Activated CD4-positive, alpha-beta T cell treated with anti-CD3 and anti-CD28 coated beads, Interleukin-2, amount 10 ng/mL, durations not matched to agents 7 days and 5 days (primary cell): ENCODE measurements around the gene TMEM245. TPM values are rescaled to one million over a fixed set of nuclear protein-coding genes. Genes with fewer than 3 reads are reported as not detected.

Experiments
- CTCF ChIA-PET: fragments of 350-600 bp; sonication (Branson Sonifier 250); formaldehyde crosslinking; loops from one replicate; lab custom pipeline; 2021; ENCODE audit warnings: antibody characterized with exemption; lab: Charles Lee
- POLR2A ChIA-PET: fragments of 350-600 bp; sonication (Branson Sonifier 250); formaldehyde crosslinking; loops from one replicate; lab custom pipeline; 2021; ENCODE audit warnings: antibody characterized with exemption; lab: Charles Lee
- DNase-seq: peaks from one replicate; pipeline ENCODE4 v3.0.0-alpha.2; 2020
- H3K27ac Mint-ChIP-seq: one replicate; pipeline ENCODE4 v1.8.0; 2021; ENCODE audit warnings: mild to moderate bottlenecking, moderate library complexity, mixed read lengths
- H3K27me3 Mint-ChIP-seq: one replicate; pipeline ENCODE4 v1.8.0; 2021; ENCODE audit warnings: mixed read lengths
- H3K36me3 Mint-ChIP-seq: one replicate; pipeline ENCODE4 v1.8.0; 2021; ENCODE audit warnings: low read depth, mixed read lengths
- H3K4me1 Mint-ChIP-seq: one replicate; pipeline ENCODE4 v1.8.0; 2021; ENCODE audit warnings: mixed read lengths
- H3K4me3 Mint-ChIP-seq: one replicate; pipeline ENCODE4 v1.8.0; 2021; ENCODE audit warnings: mild to moderate bottlenecking, moderate library complexity, mixed read lengths
- H3K9me3 Mint-ChIP-seq: one replicate; pipeline ENCODE4 v1.8.0; 2021; ENCODE audit warnings: mixed read lengths
- total RNA-seq, 2 experiments: library from RNA; stranded (reverse); gene quantifications; one replicate each; pipeline ENCODE4 v1.2.3, GENCODE V29; 2021

TMEM245 gene
- total RNA-seq, 2 experiments from 2014 or later, result 30.6 to 34.7 TPM

DNA sequence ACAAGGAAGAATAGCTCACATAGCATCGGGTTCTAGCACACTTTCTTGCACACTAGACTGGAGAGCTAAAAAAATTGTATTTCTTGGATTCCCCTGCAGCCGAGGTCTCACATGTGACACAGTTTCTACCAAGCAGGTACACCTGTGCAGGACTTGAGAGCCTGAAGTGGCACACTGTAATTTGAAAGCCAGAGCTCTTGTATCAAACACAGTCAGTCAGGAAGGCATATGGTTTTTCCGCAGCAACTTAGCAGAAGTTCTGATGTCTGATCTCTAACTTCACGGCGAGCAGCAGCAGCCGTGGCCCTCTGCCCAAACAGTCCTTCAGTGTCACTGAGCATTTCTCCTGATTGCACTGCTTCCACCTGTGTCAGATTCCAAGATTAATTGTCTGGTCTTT, 25.5 kb downstream of the TMEM245 start:
- Mint-ChIP-seq H3K36me3 (peaks cover 77% of the 10 kb centered on the region), H3K4me3 (no peak overlapping the region), H3K27ac (no peak overlapping the region), H3K27me3 (no peaks in the 10 kb centered on the region), H3K9me3 (no peaks in the 10 kb centered on the region), H3K4me1 (peaks cover 61% of the 10 kb centered on the region)
- CTCF ChIA-PET, result no interaction called here
- POLR2A ChIA-PET, result no interaction called here
- DNase-seq, result no peak

DNA sequence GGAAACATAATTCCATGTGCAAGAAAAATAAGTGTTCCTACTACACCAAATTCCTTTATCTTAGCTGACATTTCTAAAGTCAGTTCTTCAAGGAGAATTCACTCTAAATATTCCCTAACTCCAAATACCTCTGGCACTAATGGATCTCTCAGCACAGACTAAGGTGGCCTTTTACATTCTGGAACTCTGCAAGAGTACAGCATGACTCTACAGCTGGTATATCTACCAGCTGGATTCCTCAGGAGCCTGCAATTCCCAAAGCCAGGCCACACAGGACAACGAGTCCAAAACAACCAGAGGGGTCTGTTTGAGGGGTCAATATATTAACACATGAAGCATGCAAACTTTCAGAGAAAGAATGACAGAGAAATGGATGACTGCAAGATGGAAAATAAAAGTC, 27.2 kb downstream of the TMEM245 start:
- CTCF ChIA-PET, result no interaction called here
- Mint-ChIP-seq H3K4me3 (no peak overlapping the region), H3K9me3 (no peaks in the 10 kb centered on the region), H3K27me3 (no peaks in the 10 kb centered on the region), H3K27ac (no peak overlapping the region), H3K36me3 (peaks cover 69% of the 10 kb centered on the region), H3K4me1 (peaks cover 44% of the 10 kb centered on the region)
- DNase-seq, result no peak
- POLR2A ChIA-PET, result no interaction called here

DNA sequence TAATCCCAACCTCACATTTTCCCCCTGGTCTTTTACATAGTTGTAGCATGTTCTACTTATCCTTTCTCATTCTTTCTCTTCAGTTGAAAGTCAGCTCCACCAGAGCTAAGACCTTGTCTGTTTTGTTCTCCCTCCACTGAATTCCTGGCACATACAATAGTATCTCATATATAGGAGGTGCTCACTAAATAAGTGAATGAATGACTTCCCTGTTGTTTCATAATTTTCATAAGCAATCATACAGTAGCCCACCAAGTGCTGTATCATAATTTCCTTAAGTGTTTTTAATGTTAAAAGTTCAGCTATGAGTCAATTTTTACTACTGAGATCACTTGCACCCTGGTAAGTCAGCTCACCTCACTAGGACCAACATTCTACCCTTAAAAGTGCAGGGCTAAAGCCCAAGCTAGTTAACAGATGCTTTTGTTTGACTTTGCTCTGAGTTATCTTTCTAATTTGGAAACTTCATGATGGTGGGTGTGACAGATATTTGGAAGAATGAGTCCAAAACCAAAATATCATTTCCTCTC, 27.6 kb downstream of the TMEM245 start:
- H3K27me3 Mint-ChIP-seq, result no peaks in the 10 kb centered on the region
- peaks cover 69% of the 10 kb centered on the region for H3K36me3 Mint-ChIP-seq
- peaks cover 40% of the 10 kb centered on the region for H3K4me1 Mint-ChIP-seq
- no peak overlapping the region for H3K4me3 Mint-ChIP-seq
- no peaks in the 10 kb centered on the region for H3K9me3 Mint-ChIP-seq
- ChIA-PET CTCF (no interaction called here), POLR2A (no interaction called here)
- H3K27ac Mint-ChIP-seq, result no peak overlapping the region
- DNase-seq, result no peak

DNA sequence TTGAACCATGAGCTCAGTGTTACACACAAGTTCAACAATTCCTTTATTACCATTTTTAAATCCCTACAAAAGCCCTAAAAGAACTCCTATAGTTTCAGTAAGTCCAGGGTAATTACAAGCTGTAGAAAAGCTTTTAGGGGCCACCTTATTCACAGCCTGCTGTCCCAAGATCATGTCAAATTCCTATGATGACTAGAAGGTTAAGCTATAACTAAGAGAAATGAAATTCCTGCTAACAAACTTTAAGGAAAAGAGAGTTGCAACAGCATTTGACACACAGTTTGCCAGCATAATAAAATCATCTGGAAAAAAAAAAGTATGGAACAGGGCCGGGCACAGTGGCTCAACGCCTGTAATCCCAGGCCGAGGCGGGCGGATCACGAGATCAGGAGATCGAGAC, 31.5 kb downstream of the TMEM245 start:
- peaks cover 8% of the 10 kb centered on the region for H3K4me1 Mint-ChIP-seq
- DNase-seq, result no peak
- no peaks in the 10 kb centered on the region for H3K9me3 Mint-ChIP-seq
- CTCF ChIA-PET, result interaction anchor here (0.8 to 0.9 kb wide), 2 partner anchors 15 to 35 kb away, joined by 3 read pairs; no protein-coding TSS in a partner anchor
- POLR2A ChIA-PET, result no interaction called here
- no peaks in the 10 kb centered on the region for H3K27me3 Mint-ChIP-seq
- H3K4me3 Mint-ChIP-seq, result no peak overlapping the region
- H3K36me3 Mint-ChIP-seq, result peaks cover 57% of the 10 kb centered on the region
- H3K27ac Mint-ChIP-seq, result no peak overlapping the region

DNA sequence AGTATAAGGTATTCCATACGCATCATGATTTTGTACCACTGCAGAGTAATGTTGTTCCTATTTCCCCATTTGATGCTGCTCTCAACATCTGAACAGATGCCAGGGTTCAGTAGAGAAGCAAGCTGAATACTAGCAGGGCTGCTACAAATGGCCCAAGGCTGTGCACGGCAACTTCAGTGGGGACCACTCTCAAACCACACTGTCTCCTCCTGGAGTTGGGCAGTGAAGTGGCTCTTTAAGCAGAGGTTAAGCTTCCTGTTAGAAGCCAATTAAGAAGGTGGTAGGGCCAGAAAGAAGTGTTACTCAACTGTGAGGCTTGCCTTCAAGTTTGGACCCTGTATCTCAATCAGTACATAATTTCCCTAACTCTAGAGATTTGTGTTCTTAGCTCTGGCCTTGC, 32.0 kb downstream of the TMEM245 start:
- H3K4me1 Mint-ChIP-seq, result peaks cover 6% of the 10 kb centered on the region
- CTCF ChIA-PET, result interaction anchor here (0.8 to 1.1 kb wide), 3 partner anchors 16 to 41 kb away, joined by 3 read pairs; no protein-coding TSS in a partner anchor
- no peak overlapping the region for H3K4me3 Mint-ChIP-seq
- peaks cover 56% of the 10 kb centered on the region for H3K36me3 Mint-ChIP-seq
- H3K9me3 Mint-ChIP-seq, result no peaks in the 10 kb centered on the region
- no peak for DNase-seq
- H3K27ac Mint-ChIP-seq, result no peak overlapping the region
- POLR2A ChIA-PET, result no interaction called here
- no peaks in the 10 kb centered on the region for H3K27me3 Mint-ChIP-seq

DNA sequence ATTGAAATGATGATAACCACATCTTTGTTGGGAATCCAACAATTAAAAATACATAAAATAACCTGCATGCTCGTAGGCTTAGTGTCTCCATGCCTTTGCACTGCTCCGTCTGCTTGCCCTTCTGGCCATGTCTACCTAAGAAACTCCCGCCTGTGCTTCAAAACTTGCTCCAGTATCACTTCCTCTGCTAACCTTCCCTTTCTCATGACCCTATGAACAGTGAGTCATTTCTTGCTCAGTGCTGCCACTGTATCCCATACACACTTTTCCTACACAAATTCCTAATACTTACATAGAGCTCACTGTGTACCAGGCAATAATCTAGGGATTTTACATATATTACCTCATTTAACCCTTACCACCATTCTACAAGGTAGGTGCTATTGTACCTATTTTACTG, 33.5 kb downstream of the TMEM245 start:
- H3K36me3 Mint-ChIP-seq, result peaks cover 45% of the 10 kb centered on the region
- H3K4me3 Mint-ChIP-seq, result no peak overlapping the region
- H3K27me3 Mint-ChIP-seq, result no peaks in the 10 kb centered on the region
- H3K4me1 Mint-ChIP-seq, result peaks cover 3% of the 10 kb centered on the region
- ChIA-PET POLR2A (no interaction called here), CTCF (no interaction called here)
- no peaks in the 10 kb centered on the region for H3K9me3 Mint-ChIP-seq
- no peak overlapping the region for H3K27ac Mint-ChIP-seq
- no peak for DNase-seq

DNA sequence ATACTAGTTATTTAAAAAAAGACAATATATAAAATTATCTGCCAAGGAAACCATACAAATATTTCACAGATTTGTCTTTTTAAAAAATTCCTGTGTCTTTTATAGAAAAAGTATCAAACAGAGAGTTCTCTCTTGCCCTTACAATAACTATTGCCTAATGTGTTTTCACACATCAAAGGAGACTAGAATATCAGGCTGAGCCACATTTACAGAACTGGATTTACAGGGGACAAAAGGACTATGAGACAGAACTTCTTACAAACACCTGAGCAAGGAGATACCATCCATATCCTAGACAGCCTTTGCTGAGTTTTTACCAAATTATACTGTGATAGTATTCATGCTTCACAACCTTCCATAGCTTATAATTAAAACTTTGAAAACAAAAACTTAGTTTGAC, 34.2 kb downstream of the TMEM245 start:
- no peaks in the 10 kb centered on the region for H3K27me3 Mint-ChIP-seq
- no peak overlapping the region for H3K27ac Mint-ChIP-seq
- ChIA-PET POLR2A (no interaction called here), CTCF (no interaction called here)
- H3K4me1 Mint-ChIP-seq, result peaks cover 3% of the 10 kb centered on the region
- no peak overlapping the region for H3K4me3 Mint-ChIP-seq
- H3K36me3 Mint-ChIP-seq, result peaks cover 45% of the 10 kb centered on the region
- no peak for DNase-seq
- no peaks in the 10 kb centered on the region for H3K9me3 Mint-ChIP-seq

DNA sequence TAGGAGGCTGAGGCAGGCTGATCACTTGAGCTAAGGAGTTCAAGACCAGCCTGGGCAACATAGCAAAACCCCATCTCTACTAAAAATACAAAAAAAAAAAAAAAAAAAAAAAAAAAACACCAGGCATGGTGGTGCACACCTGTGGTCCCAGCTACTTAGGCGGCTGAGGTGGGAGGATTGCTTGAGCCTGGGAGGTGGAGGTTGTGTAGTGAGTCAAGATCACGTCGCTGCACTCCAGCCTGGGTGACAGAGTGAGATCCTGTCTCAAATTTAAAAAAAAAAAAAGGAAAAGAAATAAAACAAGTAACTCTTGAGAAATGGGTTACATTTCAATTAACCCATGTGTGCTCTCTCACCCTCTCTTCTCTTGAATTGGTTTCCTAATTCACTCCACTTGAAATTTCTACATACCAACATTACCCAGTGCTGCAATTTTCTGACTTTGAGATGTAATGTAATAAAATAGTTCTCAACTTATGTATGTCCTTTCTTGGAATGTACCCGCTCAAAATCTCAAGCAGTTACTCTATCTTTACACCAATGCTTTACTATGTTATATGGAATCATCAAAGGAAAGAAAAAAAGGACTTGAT, 35.8 kb downstream of the TMEM245 start:
- Mint-ChIP-seq H3K4me1 (peaks cover 3% of the 10 kb centered on the region), H3K4me3 (no peak overlapping the region), H3K27ac (no peak overlapping the region), H3K9me3 (no peaks in the 10 kb centered on the region), H3K27me3 (no peaks in the 10 kb centered on the region), H3K36me3 (peaks cover 55% of the 10 kb centered on the region)
- POLR2A ChIA-PET, result no interaction called here
- DNase-seq, result no peak
- CTCF ChIA-PET, result interaction anchor here (0.6 kb wide), 1 partner anchor 377 kb away, joined by 3 read pairs; no protein-coding TSS in a partner anchor

DNA sequence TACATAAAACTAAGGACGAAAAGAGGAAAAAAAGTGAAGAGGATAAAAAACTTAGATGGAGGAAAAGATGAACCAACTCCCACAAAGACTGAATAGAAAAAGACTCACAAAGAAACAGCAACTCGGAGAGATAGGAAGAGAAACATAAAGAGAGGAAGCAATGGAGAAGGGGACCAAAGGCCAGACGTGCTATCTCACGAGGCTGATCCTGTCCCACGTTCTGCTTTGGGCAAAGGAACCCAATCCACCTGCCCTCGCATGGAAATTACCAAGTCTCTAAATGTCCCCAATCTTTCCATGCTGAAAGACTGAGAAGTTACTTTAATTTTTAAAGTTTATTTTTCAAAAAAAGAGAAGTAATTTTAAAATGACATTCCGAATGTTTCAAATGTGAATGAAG, 36.6 kb downstream of the TMEM245 start:
- Mint-ChIP-seq H3K4me3 (no peak overlapping the region), H3K36me3 (peaks cover 58% of the 10 kb centered on the region), H3K27me3 (no peaks in the 10 kb centered on the region), H3K4me1 (peaks cover 3% of the 10 kb centered on the region), H3K9me3 (no peaks in the 10 kb centered on the region), H3K27ac (no peak overlapping the region)
- no peak for DNase-seq
- POLR2A ChIA-PET, result no interaction called here
- CTCF ChIA-PET, result no interaction called here

DNA sequence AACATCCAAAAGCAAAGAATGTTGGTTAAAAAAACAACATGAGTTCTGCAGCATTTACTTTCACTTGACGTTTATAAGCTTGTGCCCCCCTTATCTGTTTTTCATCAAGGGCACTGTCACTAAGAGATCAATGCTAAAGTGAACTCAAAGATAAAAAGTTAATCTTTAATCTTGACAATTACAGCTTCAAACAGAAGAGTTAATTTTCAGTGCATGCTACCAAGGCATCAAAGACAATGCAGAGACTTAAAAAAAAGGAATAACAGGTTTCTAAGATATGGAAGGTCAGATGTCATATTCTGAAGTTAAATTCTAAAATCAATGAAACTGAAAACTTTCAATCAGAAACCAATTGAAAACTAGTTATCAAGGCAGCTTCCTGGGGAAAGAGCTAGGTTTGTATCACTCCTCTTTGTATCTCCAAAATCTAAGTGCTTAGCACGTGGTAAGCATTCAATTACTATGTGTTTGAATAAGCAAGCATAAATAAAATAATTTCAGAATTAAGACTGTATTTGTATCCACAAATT, 37.6 kb downstream of the TMEM245 start:
- Mint-ChIP-seq H3K36me3 (peaks cover 56% of the 10 kb centered on the region), H3K27me3 (no peaks in the 10 kb centered on the region), H3K27ac (no peak overlapping the region), H3K4me3 (no peak overlapping the region), H3K4me1 (peaks cover 3% of the 10 kb centered on the region), H3K9me3 (no peaks in the 10 kb centered on the region)
- DNase-seq, result no peak
- POLR2A ChIA-PET, result no interaction called here
- CTCF ChIA-PET, result interaction anchor here (0.7 to 1.6 kb wide), 3 partner anchors 19 to 42 kb away, joined by 3 to 4 read pairs (median 3); no protein-coding TSS in a partner anchor

DNA sequence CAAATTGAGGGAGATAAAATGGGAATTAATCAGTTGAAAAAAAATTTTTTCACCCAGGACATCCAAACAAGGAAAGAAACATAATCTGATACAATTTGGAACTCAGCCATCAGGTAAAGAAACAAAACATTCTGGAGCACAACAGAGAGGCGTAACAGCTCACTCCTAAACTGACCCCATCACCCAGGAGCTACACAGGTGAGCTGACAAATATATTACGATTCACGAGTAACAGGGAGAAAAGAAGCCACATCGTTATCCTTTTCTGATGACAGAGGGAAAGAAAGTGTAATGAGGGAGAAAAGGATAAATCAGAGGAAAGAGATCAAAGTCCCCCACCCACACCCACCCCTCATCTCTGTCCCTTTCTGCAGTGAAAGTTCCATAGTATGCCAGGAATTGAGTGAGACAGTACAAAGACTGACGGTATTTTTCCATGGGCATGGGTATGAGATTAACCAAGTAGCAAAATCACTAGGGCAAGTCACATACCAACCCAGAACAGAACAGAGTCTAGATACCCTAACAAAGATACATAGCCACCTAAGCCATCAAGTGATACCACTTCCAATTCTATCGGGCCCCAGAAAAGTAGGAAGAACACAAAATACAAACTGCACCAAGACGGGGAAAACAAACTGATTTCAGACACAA, 45.4 kb downstream of the TMEM245 start:
- ChIA-PET CTCF (no interaction called here), POLR2A (no interaction called here)
- no peak for DNase-seq
- Mint-ChIP-seq H3K27me3 (no peaks in the 10 kb centered on the region), H3K27ac (no peak overlapping the region), H3K4me1 (no peaks in the 10 kb centered on the region), H3K9me3 (no peaks in the 10 kb centered on the region), H3K36me3 (peaks cover 34% of the 10 kb centered on the region), H3K4me3 (no peak overlapping the region)

DNA sequence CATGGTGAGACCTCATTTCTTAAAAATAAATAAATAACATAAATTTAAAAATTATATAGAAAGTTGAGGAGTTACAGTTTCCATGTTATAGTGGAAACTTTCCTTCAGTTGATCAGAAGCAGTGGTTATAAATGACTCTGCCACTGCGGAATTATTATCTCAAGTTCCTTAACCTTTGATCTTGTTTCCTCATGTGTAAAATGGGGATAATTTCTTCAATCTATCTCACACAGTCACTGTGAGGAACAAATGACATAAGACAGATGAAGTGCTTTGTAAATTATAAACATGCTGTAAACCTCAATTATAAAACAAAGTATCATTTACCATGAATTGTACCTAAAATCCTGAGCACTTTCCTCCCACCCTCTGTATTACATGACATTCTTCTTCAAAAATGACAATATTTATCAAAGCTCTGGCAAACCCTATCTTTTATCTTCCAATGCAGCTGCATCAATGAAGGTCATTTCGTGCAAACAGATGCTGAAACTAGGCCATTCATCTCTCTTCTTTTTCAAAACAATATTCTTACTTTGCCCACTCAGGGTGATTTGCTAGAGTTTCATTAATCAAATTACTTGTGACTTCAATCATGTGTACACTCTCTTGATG, 46.8 kb downstream of the TMEM245 start:
- ChIA-PET CTCF (no interaction called here), POLR2A (no interaction called here)
- H3K4me3 Mint-ChIP-seq, result no peak overlapping the region
- no peaks in the 10 kb centered on the region for H3K27me3 Mint-ChIP-seq
- H3K27ac Mint-ChIP-seq, result no peak overlapping the region
- H3K4me1 Mint-ChIP-seq, result no peaks in the 10 kb centered on the region
- DNase-seq, result no peak
- no peaks in the 10 kb centered on the region for H3K9me3 Mint-ChIP-seq
- peaks cover 23% of the 10 kb centered on the region for H3K36me3 Mint-ChIP-seq

DNA sequence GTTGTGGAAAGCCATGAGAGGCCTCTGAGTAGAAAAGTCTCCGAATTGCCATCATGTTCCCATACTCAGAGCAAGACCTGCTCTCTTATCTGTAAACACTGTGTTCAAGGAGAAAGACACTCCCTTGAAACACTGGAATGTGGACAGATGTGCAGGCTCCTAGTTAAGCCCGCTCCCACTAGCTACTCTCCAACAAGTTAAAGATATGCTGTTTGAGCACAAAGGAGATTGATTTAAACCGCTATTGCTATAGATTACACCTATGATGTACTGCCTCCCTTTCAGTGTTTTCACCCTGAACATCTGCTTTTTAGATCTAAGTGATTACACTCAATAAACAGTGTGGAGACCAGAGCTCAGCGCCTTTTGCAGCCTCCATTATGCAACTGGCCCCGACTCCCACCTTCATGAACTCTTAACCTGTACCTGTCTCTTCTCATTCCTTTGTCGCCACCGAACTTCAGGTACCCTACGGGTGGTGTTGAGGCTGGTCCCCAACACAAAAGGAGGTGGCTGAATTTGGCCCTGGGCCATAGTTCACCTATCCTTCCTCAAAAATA, 47.5 kb downstream of the TMEM245 start:
- H3K4me3 Mint-ChIP-seq, result no peak overlapping the region
- H3K27ac Mint-ChIP-seq, result no peak overlapping the region
- no peaks in the 10 kb centered on the region for H3K9me3 Mint-ChIP-seq
- peaks cover 25% of the 10 kb centered on the region for H3K36me3 Mint-ChIP-seq
- H3K27me3 Mint-ChIP-seq, result no peaks in the 10 kb centered on the region
- CTCF ChIA-PET, result no interaction called here
- H3K4me1 Mint-ChIP-seq, result no peaks in the 10 kb centered on the region
- POLR2A ChIA-PET, result no interaction called here
- no peak for DNase-seq
